Limb (tissue), 2 donors: Measurements from ENCODE around the gene ADAM33.
A peak's percentile ranks its signal among the peaks of the same experiment; 100 is the strongest.

Source experiments
- DNase-seq, 2 donors: peaks; one replicate each; pipeline ENCODE4 v3.0.0-alpha.2; 2016; ENCODE audit errors: extremely low spot score in 2 of 2

ADAM33 gene

DNA sequence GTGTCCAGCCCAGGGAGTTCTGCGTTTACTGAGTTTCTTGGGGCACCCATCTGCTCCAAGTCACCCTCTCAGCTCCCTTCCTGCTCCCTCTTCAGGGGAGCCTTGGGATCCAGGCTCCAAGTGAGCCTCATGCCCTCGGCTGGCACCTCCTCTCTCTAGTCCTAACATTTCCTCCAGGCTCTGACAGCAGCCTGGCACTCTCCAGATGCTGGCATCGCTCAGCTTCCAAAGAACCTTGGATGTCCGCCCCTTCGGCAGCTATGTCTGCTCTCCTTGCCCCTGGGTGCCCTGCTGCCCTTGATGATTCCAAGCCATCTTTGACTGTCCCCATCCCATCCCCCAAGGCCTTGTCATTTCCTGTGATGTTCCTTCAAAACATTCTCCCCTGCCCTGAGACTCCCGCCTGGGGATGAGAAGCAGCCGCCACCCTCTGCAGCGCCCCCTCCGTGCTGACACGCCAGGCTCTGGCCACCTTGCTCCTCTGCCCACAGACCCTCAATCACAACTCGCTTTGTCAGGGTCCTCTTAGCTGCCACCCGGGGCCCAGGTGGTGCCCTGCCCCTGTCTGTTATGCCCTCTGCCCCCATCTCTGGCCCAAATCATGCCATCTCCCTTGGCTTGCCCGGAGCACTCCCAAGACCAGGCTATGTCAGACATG, 12.0 kb downstream of the ADAM33 start:
- no peak for DNase-seq

- DNase-seq, result no peak
Observed at GRCh38 chr20:3667434-3668037, 14.3 kb downstream of the ADAM33 start.

DNA sequence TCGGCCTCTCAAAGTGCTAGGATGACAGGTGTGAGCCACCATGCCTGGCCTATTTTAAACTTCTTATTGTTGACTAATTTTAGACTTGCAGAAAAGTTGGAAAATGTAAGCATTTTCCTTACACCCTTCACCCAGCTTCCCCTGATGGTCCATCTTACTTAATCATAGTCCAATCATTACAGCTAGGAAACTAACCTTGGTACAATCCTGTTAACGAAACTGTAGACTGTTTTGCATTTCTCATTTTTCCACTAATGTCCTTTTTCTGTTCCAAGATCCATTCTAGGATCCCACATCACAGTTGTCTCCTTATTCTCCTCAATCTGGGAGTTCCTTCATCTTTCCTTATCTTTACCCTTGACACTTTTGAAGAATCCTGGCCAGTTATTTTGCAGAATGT, 18.0 kb downstream of the ADAM33 start:
- DNase-seq, result no peak

DNA sequence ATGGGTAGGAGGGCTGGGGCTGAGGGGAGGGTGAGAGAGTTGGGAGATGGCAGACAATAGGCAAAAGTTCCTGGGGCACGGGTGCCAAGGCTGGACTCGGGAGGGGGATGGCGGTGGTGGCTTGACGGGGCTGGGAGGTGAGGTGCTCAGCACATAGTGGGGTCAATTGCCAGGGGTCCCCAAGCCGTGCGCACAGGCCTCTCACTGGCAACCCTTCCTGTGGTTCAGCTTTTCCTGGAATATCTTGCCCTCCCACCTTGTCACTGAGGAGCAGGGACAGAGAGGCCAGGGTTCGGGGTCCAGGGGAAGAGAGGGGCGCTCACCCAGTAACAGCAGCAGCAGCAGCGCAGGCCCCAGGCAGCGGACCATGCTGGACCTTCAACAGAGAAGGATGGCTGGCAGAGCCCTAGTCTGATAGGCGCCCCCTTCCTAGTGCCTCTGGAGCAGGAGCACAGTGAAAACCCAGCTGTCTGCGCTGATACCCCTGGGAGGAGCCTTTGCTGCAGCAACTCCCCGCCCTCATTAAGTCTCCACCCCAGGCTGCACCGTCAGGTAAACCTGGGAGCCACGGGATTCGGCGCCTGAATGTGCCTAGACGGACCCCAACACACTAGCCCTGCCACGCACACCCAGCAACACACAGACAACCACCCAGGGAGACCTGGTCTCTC, 18.6 kb downstream of the ADAM33 start, which contains the start of gene GFRA4:
TSS of gene GFRA4 (minus strand) at position 369 of the 671 bp plus-strand sequence. CDS start at position 369, 0 bp downstream.
- no peak for DNase-seq

DNA sequence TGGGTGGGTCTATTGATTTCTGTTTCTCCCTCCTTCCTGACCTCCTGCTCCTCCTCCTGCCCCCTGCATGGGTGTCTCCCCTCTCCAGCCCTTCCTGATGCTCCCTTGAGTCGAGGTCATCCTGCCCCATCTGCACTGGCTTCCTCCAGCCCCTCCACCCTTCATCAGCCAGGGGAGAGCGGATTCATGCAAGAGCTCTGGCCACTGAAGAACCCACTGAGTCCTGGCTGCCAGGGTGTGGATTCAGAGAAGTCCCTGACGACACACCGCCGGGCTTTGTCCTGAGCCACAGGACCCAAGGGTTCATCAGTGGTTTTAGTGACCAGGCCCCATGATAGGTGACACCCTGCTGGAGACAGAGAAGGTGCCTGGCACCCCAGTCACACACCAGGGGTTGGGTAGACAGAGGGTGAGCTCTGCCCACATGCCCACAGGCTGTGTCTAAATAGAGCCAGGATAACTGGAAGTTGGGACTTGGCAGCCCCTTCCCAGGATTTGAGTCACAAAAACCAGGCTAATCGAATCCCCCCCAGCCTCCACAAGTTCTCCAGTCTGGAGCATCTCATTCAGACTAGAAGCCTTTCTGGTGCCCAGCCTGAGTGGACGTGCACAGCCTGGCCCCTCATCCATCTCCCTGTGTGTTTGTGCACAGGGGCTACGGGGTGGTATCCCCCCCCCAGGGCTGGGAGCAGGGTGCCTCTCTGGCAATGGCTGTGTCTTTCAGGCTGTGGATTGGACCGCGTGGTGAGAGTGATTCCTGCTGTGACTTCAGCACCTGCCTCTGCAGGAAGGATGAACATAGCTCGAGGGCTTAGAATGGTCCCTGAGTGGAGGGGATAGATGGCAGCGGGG, 19.8 kb downstream of the ADAM33 start:
- DNase-seq, result no peak

GRCh38 chr20:3661060-3661813, 20.6 kb downstream of the ADAM33 start:
- DNase-seq, result no peak

DNA sequence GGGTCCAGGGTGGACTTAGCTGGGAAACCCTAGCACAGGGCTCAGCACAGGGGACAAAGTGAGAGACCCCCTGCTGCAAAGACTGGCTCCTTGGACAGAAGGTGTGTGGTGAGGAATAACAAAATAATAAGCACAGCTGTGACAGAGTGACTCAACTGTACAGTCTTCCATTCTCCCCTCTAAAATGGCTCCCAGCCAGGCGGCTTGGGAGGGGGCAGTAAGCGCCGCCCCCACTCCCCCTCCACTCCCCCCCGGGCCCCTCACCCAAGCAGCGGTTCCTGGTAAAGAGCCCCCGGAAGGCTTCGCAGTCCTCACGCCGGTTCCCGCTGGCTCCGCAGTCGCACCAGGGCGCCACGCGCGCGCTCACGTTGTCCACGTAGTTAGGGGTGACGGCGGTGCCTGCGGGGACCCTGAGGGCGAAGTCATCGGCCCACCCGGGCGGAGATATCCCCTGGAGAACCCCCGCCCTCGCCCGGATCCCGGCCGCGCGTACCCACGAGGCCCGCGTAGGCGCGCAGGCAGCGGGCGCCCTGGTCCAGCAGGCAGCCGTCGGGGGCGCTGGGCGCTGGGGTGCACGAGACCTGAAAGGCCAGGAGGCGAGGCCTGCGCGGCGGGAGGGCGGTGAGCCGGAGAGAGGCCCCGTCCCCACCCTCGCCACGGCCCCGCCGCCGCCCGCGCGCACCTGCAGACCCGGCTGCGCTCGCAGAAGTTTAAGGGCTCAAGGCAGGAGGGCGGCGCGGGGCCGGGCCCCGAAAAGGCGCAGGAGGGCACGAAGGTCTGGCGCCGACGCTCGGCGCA, 21.3 kb downstream of the ADAM33 start:
- peak in 1 of 2 donors; percentile 41 for DNase-seq

- no peak for DNase-seq
Observed at GRCh38 chr20:3659492-3660261, 22.1 kb downstream of the ADAM33 start.

DNA sequence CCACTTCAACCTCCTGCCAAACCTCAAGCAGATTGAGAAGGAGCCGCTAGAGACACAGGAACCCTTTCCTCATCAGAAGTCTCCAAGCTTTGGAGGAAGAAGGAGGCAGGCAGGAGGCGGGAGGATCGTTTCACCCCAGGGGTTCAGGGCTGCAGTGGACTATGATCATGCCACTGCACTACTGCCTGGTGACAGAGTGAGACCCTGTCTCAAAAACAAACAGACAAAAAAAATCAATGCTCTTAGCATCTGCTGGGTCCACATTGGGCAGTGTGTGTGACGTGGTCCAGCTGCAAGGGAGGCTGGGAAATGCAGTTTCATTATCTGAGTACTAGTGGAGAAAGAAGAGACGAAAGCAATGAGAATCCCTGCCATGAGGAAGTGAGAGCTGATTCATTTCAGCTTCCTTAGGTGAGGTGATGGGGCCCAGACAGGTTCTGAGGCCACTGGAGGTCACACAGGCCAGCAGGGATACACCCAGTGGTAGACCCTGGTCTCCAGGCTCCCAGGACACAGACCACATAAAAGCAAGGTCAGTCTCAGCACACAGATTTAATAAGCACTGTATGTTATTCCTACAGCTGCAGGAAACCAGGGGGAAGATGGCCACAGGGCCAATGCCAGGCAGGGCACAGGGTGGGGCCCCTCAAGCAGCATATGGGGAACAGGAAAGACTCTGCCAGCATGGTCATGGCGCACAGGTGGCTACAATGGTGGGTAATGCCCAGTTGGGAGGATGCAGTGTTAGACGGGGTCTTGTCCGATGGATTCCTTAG, 22.9 kb downstream of the ADAM33 start:
- DNase-seq, result no peak

GRCh38 chr20:3658019-3658715, 23.6 kb downstream of the ADAM33 start:
- no peak for DNase-seq

DNA sequence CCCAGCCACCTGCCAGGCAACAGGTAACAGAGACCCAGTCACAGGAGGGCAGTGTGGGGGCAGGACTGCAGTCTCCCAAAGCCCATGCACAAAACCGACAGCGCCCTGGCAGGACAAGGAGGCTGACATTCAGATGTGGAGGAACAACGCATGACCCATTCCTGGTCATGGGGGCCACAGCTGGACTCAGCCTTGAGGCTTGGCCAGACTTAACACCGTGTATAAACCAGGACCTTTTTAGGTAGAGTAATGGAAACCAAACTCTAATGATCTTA, 26.7 kb downstream of the ADAM33 start:
- no peak for DNase-seq

DNA sequence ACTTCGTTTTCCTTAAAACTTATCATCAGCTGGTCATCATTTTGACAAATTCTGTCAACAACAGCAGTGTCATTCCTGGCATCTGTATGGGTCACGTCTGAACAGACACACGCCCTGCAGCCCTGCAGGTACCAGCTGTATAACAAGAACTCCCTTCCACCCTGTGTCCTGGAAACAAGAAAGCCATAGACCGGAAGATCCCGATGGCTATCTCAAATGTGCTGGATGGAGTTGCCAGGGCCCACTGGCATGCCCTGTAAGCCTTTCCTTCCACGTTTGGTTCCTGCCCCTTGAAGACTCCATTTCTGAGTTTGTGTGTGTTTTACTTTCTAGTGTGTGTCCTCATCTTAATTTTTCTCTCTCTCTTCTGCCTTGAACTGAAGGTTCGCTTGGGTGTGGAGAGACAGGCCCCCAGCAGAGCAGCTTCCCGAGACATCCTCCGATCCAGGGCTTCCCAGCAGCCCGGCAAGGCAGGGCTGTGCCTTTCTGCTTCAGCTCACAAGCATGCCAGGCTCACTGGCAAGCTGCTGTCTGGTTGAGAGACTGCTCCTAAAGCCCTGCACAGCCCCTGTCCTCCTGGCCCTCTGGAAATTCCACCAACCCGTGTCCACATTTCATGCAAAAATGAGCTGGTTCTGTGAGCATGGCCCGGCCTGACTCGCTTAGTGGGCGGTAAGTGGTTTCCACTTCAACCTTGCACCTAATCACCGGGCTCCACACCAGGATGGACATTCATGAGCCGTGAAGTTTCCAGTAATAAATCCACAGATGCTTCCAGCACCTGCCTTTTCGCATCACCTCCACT, 27.3 kb downstream of the ADAM33 start:
- DNase-seq, result no peak

- DNase-seq, result no peak
Observed at GRCh38 chr20:3653921-3654320, 27.9 kb downstream of the ADAM33 start.

GRCh38 chr20:3652676-3653596, 28.9 kb downstream of the ADAM33 start:
- DNase-seq, result no peak

DNA sequence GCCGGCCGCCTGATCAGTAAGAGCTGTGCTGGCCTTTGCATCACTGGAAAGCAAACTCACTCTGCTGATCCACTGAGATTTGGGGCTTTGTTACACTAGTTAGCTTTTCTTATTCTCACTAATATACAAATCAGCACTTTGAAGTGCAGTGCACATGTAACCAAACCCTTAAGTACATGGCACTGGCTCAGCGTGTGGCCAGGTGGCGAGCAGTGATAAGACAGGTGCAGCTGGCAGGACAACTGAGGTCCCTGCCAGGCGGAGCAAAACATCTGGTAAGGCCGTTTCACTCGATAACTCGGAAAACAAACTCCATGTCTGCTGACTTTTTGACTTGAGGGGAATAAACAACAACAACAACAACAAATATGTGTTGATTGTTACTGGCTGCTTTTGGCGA, 29.6 kb downstream of the ADAM33 start:
- no peak for DNase-seq

DNA sequence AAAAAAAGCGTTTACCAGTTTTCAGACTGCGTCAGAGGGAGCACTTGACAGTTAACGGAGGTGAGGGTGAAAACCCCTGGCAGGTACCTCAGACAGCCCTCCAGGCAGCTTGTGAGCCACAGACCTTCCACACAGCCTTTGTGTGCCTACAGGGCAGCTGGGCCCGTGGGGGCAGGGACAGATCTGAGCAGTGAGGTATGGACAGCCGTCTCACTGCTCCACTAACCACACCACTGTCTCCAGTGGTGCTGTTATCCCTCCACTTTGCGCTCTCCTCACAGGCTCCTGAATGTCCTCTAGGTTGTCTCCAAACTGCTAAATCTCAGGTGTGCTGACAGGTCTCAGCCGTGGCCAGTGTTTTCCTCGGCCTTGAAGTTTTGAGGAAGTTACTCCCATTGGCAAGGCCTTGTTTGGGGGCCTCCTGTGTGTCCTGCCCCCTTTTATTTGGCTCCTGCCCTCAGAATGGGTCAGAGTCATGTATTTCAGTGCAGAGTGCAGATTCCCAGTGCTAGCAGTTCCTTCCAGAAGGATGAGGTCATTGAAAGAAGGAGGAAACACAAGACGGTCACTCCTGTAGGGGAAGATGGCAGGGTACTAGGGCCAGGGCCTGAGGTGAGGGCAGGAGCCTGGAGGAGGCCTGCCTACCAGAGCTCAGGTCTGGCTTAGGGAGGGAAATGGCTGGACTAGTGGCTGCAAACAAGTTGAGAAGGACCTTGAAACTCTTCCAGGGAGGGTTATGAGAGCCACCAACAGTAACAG, 30.4 kb downstream of the ADAM33 start:
- no peak for DNase-seq
